ENCODE results near the gene COL15A1.
"Not testable (repeated sequence)": the region's sequence is repeated elsewhere in the genome, so short reads cannot be mapped to it uniquely, and the experiment has no call there.

COL15A1 gene

GRCh38 chr9:98907055-98907454, 36.7 kb upstream of the COL15A1 start:
- TF ChIP-seq CTCF (IDR thresholded peaks at IDR 0.05), result no peak
- Histone ChIP-seq H3K27ac (peak overlapping the region in 1 of 2 donors; percentile 59), H3K4me3 (no peak overlapping the region)
- no peak for DNase-seq (ENCODE audit: low spot score)

GRCh38 chr9:98908897-98909634, 34.6 kb upstream of the COL15A1 start:
- peak overlapping the region; percentile 4 to 75 for H3K27ac ChIP-seq
- no peak for TF ChIP-seq CTCF (IDR thresholded peaks at IDR 0.05)
- H3K4me3 ChIP-seq, result no peak overlapping the region
- no peak for DNase-seq (ENCODE audit: low spot score)

- no peak for DNase-seq (ENCODE audit: low spot score)
- H3K4me3 ChIP-seq, result no peak overlapping the region
- no peak overlapping the region for H3K27ac ChIP-seq
- no peak for TF ChIP-seq CTCF (IDR thresholded peaks at IDR 0.05)
Observed at GRCh38 chr9:98909935-98910334, 33.8 kb upstream of the COL15A1 start.

GRCh38 chr9:98911042-98911441, 32.7 kb upstream of the COL15A1 start:
- H3K27ac ChIP-seq, result no peak overlapping the region
- no peak overlapping the region for H3K4me3 ChIP-seq
- DNase-seq (ENCODE audit: low spot score), result no peak
- no peak for TF ChIP-seq CTCF (IDR thresholded peaks at IDR 0.05)

- not testable (repeated sequence) for H3K27ac ChIP-seq; H3K4me3 ChIP-seq; DNase-seq (ENCODE audit: low spot score)
Observed at GRCh38 chr9:98911738-98912137, 32.0 kb upstream of the COL15A1 start.

GRCh38 chr9:98912450-98912849, 31.3 kb upstream of the COL15A1 start:
- Histone ChIP-seq H3K4me3 (no peak overlapping the region), H3K27ac (peak overlapping the region in 1 of 2 donors; percentile 12)
- TF ChIP-seq CTCF (IDR thresholded peaks at IDR 0.05), result no peak
- DNase-seq (ENCODE audit: low spot score), result peak; percentile 50

GRCh38 chr9:98913044-98913443, 30.7 kb upstream of the COL15A1 start:
- no peak for TF ChIP-seq CTCF (IDR thresholded peaks at IDR 0.05)
- Histone ChIP-seq H3K4me3 (no peak overlapping the region), H3K27ac (no peak overlapping the region)
- no peak for DNase-seq (ENCODE audit: low spot score)
